HL-60 (cell line): ENCODE results near the gene TSEN34.
A peak's percentile ranks its signal among the peaks of the same experiment; 100 is the strongest.
"Not testable (repeated sequence)": the region's sequence is repeated elsewhere in the genome, so short reads cannot be mapped to it uniquely, and the experiment has no call there.

ENCODE experiments used
- DNase-seq, 2 experiments: peaks; one replicate each; pipeline ENCODE4 v3.0.0-alpha.2; 2010 to 2020; ENCODE audit warnings: low read depth in 1 of 2, low spot score in 1 of 2
- H3K27ac ChIP-seq: fragments of 250-450 bp; sonication (Bioruptor Pico); replicated peaks from 2 replicates; pipeline ENCODE4 v1.5.1; 2020; ENCODE audit warnings: mild to moderate bottlenecking, moderate library complexity
- H3K27me3 ChIP-seq: fragments of 250-450 bp; sonication (Bioruptor Pico); 2 replicates; pipeline ENCODE4 v1.5.1; 2021; ENCODE audit warnings: mild to moderate bottlenecking, moderate library complexity; ENCODE audit not compliant: insufficient read depth, poor library complexity, severe bottlenecking
- H3K4me3 ChIP-seq: replicated peaks from 2 replicates; pipeline ENCODE4 v1.5.1; 2011; ENCODE audit warnings: mild to moderate bottlenecking, control low read depth, low read length; ENCODE audit not compliant: insufficient read depth
- GABPA ChIP-seq: IDR thresholded peaks from 2 replicates; pipeline ENCODE4 v1.6.1; 2012; ENCODE audit warnings: low read depth
- POLR2AphosphoS5 ChIP-seq: IDR thresholded peaks from 2 replicates; pipeline ENCODE4 v1.6.1; 2012; ENCODE audit warnings: low read depth
- SPI1 ChIP-seq: IDR thresholded peaks from 2 replicates; pipeline ENCODE4 v1.6.1; 2012; ENCODE audit warnings: low read depth, mild to moderate bottlenecking, borderline replicate concordance
- TF ChIP-seq, protein P1 (sequence below): IDR thresholded peaks from 2 replicates; pipeline ENCODE4 v1.6.1; 2012; ENCODE audit warnings: low read depth; ENCODE audit not compliant: insufficient replicate concordance
- TF ChIP-seq, protein P2 (sequence below): IDR thresholded peaks from one replicate; pipeline ENCODE4 v1.5.1; 2011; ENCODE audit warnings: low read length, control low read depth, inconsistent platforms; ENCODE audit not compliant: insufficient read depth

Gene TSEN34

DNA sequence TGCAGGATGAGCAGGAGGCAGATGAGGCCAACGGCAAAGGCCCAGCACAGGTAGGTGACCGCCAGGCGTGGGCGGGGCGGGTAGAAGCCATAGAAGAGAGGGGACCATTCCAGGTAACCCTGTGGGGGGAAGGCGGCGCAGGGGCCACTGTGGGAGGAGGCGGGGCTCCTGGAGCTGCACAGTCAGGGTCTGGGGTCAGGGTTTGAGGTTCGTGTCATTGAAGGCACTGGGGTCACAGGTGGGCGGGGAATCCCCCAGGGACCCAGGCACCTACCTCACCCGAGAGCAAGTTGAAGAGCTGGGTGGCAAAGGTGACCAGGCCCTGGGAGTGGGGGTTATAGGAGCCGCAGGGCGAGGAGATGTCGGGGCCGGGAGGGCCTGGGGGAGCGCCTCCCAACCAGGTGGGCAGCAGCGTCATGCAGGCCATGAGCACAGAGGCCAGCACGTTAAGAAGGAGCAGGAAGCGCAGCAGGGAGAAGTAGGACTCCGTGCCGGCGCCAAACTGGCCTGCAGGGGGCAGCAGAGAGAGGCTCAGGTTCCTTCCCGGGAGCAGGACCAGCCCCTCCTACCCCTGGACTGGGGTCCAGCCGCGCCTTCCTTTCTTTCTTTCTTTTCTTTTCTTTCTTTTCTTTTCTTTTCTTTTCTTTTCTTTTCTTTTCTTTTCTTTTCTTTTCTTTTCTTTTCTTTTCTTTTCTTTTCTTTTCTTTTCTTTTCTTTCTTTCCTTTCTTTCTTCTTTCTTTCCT lies 22.8 kb upstream of the TSEN34 start:
- peak; percentile 5; the same call in 1 of the 2 replicates for TF ChIP-seq SPI1
- TF ChIP-seq, protein P1, sequence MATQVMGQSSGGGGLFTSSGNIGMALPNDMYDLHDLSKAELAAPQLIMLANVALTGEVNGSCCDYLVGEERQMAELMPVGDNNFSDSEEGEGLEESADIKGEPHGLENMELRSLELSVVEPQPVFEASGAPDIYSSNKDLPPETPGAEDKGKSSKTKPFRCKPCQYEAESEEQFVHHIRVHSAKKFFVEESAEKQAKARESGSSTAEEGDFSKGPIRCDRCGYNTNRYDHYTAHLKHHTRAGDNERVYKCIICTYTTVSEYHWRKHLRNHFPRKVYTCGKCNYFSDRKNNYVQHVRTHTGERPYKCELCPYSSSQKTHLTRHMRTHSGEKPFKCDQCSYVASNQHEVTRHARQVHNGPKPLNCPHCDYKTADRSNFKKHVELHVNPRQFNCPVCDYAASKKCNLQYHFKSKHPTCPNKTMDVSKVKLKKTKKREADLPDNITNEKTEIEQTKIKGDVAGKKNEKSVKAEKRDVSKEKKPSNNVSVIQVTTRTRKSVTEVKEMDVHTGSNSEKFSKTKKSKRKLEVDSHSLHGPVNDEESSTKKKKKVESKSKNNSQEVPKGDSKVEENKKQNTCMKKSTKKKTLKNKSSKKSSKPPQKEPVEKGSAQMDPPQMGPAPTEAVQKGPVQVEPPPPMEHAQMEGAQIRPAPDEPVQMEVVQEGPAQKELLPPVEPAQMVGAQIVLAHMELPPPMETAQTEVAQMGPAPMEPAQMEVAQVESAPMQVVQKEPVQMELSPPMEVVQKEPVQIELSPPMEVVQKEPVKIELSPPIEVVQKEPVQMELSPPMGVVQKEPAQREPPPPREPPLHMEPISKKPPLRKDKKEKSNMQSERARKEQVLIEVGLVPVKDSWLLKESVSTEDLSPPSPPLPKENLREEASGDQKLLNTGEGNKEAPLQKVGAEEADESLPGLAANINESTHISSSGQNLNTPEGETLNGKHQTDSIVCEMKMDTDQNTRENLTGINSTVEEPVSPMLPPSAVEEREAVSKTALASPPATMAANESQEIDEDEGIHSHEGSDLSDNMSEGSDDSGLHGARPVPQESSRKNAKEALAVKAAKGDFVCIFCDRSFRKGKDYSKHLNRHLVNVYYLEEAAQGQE = no peak
- TF ChIP-seq, protein P2, sequence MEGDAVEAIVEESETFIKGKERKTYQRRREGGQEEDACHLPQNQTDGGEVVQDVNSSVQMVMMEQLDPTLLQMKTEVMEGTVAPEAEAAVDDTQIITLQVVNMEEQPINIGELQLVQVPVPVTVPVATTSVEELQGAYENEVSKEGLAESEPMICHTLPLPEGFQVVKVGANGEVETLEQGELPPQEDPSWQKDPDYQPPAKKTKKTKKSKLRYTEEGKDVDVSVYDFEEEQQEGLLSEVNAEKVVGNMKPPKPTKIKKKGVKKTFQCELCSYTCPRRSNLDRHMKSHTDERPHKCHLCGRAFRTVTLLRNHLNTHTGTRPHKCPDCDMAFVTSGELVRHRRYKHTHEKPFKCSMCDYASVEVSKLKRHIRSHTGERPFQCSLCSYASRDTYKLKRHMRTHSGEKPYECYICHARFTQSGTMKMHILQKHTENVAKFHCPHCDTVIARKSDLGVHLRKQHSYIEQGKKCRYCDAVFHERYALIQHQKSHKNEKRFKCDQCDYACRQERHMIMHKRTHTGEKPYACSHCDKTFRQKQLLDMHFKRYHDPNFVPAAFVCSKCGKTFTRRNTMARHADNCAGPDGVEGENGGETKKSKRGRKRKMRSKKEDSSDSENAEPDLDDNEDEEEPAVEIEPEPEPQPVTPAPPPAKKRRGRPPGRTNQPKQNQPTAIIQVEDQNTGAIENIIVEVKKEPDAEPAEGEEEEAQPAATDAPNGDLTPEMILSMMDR = peak; percentile 83
- TF ChIP-seq GABPA = no peak
- no peak for TF ChIP-seq POLR2AphosphoS5
- no peak overlapping the region for H3K27ac ChIP-seq
- DNase-seq = peak; percentile 76 to 92
- H3K27me3 ChIP-seq = peaks cover 2% of the 10 kb centered on the region
- H3K4me3 ChIP-seq = no peak overlapping the region

DNA sequence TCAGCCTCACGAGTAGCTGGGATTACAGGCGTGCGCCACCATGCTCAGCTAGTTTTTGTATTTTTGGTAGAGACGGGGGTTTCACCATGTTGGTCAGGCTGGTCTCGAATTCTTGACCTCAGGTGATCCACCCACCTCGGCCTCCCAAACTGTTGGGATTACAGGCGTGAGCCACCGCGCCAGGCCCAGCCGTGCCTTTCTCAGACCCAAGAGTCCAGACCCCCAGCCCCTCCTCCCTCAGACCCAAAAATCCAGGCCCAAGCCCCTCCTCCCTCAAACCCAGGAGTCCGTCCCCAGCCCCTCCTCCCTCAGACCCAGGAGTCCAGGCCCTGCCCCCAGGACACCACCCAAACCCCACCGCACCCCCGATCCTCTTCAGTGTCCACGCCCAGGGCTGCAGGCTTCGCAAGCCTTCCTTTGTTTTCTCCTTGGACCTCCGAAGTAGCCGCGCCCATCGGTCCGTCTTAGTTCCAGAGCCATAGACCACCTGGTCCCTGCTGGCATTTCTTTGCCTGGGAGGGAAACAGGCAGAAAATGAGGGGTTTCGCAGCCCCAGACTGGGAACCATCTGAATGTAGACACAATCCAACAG lies 21.9 kb upstream of the TSEN34 start:
- no peak overlapping the region for H3K4me3 ChIP-seq
- TF ChIP-seq POLR2AphosphoS5 = no peak
- TF ChIP-seq, protein P1 = no peak
- no peak for TF ChIP-seq SPI1
- TF ChIP-seq, protein P2 = no peak
- no peak for TF ChIP-seq GABPA
- no peak for DNase-seq
- no peak overlapping the region for H3K27ac ChIP-seq
- H3K27me3 ChIP-seq = peaks cover 2% of the 10 kb centered on the region

DNA sequence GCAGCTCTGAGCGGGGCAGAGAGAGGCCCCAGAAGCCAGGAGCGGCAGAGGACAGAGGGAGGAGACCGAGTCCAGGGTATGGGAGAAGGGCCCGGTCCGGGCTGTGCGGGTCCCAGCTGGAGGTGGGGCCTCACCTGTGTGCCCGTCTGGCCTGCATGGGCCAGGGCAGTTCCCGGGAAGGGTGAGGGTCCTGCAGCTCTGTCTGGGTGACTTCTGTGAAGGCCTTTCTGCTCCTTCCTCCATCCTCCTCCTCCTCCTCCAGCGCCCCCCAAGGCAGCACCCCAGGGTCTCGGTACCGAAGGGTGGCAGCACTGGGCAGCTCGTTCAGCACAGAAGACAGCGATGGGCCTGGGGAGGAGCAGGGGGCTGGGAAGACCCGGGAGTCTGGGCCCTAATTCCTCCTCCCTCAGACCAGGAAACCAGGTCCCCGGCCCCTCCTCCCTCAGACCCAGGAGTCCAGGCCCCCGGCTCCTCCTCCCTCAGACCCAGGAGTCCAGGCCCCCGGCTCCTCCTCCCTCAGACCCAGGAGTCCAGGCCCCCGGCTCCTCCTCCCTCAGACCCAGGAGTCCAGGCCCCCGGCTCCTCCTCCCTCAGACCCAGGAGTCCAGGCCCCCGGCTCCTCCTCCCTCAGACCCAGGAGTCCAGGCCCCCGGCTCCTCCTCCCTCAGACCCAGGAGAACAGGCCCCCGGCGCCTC lies 19.2 kb upstream of the TSEN34 start:
- DNase-seq, H3K27me3 ChIP-seq, H3K27ac ChIP-seq, H3K4me3 ChIP-seq: not testable (repeated sequence)
